SJCRH30 (cell line): Measurements from ENCODE around the gene CRACDL. TPM values are rescaled to one million over a fixed set of nuclear protein-coding genes. Genes with fewer than 3 reads are reported as not detected.

Experiments used
- DNase-seq, 2 experiments: peaks; one replicate each; pipeline ENCODE4 v3.0.0-alpha.2; 2015 to 2020
- H3K27ac ChIP-seq: fragments of 250-450 bp; sonication (Bioruptor Pico); 2 replicates; pipeline ENCODE4 v1.5.1; 2020; ENCODE audit warnings: mild to moderate bottlenecking, moderate library complexity
- H3K27me3 ChIP-seq: fragments of 250-450 bp; sonication (Bioruptor Pico); 2 replicates; pipeline ENCODE4 v1.5.1; 2020; ENCODE audit warnings: mild to moderate bottlenecking, moderate library complexity
- H3K36me3 ChIP-seq: fragments of 250-450 bp; sonication (Bioruptor Pico); 2 replicates; pipeline ENCODE4 v1.5.1; 2020; ENCODE audit warnings: mild to moderate bottlenecking, moderate library complexity
- H3K4me1 ChIP-seq: fragments of 250-450 bp; sonication (Bioruptor Pico); 2 replicates; pipeline ENCODE4 v1.5.1; 2020; ENCODE audit warnings: mild to moderate bottlenecking, moderate library complexity
- H3K4me3 ChIP-seq: fragments of 250-450 bp; sonication (Bioruptor Pico); 2 replicates; pipeline ENCODE4 v1.5.1; 2020; ENCODE audit warnings: mild to moderate bottlenecking, moderate library complexity
- H3K9me3 ChIP-seq: fragments of 250-450 bp; sonication (Bioruptor Pico); replicated peaks from 2 replicates; pipeline ENCODE4 v1.5.1; 2020; ENCODE audit warnings: mild to moderate bottlenecking, moderate library complexity
- total RNA-seq: library from RNA; depleted of rRNA; stranded (reverse); fragments of >200 nt; shearing (Covaris generic); gene quantifications from 2 replicates; pipeline ENCODE4 v1.2.3, GENCODE V29; 2014

Gene CRACDL
- total RNA-seq, 1 experiment from 2014 or later: not detected

DNA sequence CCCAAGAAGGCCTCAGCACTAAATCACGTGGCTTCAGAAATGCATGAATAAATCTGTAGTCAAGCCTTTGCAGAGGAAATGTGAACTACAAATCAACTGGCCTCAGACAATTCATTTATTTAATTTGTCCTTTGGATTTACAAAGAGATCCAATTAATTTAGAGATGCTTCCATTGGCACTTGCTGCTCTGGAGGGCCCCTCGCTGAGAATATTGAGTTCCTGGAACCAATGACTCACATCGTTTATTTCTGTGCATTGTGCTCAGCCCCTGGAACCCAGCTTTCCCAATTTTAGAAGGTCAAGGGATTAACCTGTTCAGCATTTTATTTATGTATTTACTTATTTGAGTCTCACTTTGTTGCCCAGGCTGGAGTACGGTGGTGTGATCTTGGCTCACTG, 157.9 kb downstream of the CRACDL start:
- no peak for DNase-seq
- H3K4me3 ChIP-seq: no peak overlapping the region
- no peaks in the 10 kb centered on the region for H3K27me3 ChIP-seq
- H3K36me3 ChIP-seq: no peaks in the 10 kb centered on the region
- H3K4me1 ChIP-seq: no peaks in the 10 kb centered on the region
- H3K9me3 ChIP-seq: no peaks in the 10 kb centered on the region
- no peak overlapping the region for H3K27ac ChIP-seq

GRCh38 chr2:98777710-98778109, 158.3 kb downstream of the CRACDL start:
- no peak overlapping the region for H3K27ac ChIP-seq
- H3K36me3 ChIP-seq: no peaks in the 10 kb centered on the region
- no peaks in the 10 kb centered on the region for H3K27me3 ChIP-seq
- no peak for DNase-seq
- no peaks in the 10 kb centered on the region for H3K4me1 ChIP-seq
- H3K9me3 ChIP-seq: no peaks in the 10 kb centered on the region
- H3K4me3 ChIP-seq: no peak overlapping the region

DNA sequence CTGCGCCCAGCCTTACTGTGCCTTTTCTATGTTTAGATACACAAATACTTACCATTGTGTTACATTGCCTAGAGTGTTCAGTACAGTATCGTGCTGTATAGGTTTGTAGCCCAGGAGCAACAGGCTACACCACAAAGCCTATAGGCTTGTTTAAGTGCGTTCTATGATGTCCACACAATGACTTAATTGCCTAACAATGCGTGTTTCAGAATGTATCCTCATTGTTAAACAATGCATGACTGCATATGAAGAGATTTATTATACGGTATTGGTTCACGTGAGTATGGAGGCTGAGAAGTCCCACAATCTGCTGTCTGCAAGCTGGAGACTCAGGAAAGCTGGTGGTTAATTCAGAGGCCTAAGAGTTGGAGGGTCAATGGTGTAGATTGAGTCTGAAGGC, 158.9 kb downstream of the CRACDL start:
- no peak for DNase-seq
- H3K4me1 ChIP-seq: no peaks in the 10 kb centered on the region
- no peaks in the 10 kb centered on the region for H3K27me3 ChIP-seq
- H3K9me3 ChIP-seq: no peaks in the 10 kb centered on the region
- H3K4me3 ChIP-seq: no peak overlapping the region
- H3K36me3 ChIP-seq: no peaks in the 10 kb centered on the region
- H3K27ac ChIP-seq: no peak overlapping the region

DNA sequence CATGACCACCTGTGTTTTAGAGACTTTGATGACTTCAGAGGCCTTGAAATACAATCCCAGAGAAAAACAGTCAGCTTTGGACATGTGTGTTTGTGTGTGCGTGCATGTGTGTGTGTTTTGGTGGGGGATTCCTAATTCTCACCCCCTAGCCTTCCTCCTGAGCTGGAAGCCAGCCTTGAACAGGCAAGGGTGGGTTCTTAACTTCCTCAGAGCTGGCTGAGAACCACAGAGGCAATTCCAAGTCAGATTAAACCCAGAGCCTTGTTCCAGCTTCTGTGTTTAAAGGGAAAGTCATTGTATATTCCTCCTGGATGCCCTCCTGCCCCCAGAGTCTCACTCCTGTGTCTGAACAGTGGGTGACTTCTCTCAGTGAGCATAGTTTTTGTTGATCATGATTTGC, 159.9 kb downstream of the CRACDL start:
- Histone ChIP-seq H3K27me3 (no peaks in the 10 kb centered on the region), H3K27ac (no peak overlapping the region), H3K4me3 (no peak overlapping the region), H3K36me3 (no peaks in the 10 kb centered on the region), H3K9me3 (no peaks in the 10 kb centered on the region), H3K4me1 (no peaks in the 10 kb centered on the region)
- DNase-seq: no peak

DNA sequence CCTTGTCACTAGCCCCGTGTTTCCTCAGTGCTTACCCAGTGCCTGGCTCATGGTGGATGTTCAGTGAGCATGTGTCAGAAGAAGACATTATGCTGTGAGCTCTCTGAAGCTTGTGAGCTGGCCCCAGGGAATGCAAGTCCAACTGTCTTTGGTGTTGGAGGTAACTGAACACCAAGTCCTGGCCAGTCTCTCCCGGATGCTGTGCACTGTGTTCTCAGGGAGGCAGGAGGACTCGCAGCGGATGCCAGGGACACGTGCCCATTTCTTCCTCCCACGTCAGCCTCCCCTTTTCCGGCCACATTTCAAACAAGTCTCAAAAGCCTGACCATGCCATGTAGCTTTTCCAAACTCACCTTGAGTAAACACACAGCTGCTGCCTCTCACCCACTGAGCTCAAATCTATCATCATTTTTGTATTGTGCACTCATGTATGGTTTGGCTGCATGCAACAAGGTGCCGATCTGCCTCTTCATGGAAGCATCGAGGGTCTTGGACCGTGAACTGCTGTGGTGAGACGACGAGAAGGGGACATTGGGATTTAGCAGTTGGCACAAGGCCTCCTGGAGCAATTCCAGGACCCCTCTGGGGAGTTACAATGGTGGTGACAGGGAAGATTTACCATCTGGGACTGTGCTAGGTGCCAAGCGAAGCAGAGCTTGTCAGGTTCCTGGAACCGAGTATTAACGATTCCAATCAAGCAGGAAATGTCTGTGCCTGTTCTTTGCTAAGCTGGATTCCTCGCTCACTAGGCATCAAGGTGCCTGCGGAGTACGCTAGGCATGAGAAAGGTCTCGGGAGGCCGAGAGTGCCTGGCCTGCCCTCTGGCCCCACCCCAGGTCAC, 160.7 kb downstream of the CRACDL start:
- Histone ChIP-seq H3K27ac (no peak overlapping the region), H3K4me3 (no peak overlapping the region), H3K4me1 (no peaks in the 10 kb centered on the region), H3K36me3 (no peaks in the 10 kb centered on the region), H3K27me3 (no peaks in the 10 kb centered on the region), H3K9me3 (no peaks in the 10 kb centered on the region)
- no peak for DNase-seq

GRCh38 chr2:98773907-98774306, 162.1 kb downstream of the CRACDL start:
- no peak for DNase-seq

GRCh38 chr2:98773169-98773568, 162.9 kb downstream of the CRACDL start:
- no peak for DNase-seq
- no peaks in the 10 kb centered on the region for H3K27me3 ChIP-seq
- no peaks in the 10 kb centered on the region for H3K36me3 ChIP-seq
- H3K4me3 ChIP-seq: no peak overlapping the region
- peaks cover 2% of the 10 kb centered on the region; the same call in 1 of the 2 replicates for H3K4me1 ChIP-seq
- no peak overlapping the region for H3K27ac ChIP-seq
- no peaks in the 10 kb centered on the region for H3K9me3 ChIP-seq

More at GRCh38 chr2:98773907-98774306, 162.1 kb downstream of the CRACDL start:
- no peaks in the 10 kb centered on the region for H3K9me3 ChIP-seq
- no peak overlapping the region for H3K27ac ChIP-seq
- no peak overlapping the region for H3K4me3 ChIP-seq
- H3K27me3 ChIP-seq: no peaks in the 10 kb centered on the region
- H3K36me3 ChIP-seq: no peaks in the 10 kb centered on the region
- H3K4me1 ChIP-seq: no peaks in the 10 kb centered on the region

DNA sequence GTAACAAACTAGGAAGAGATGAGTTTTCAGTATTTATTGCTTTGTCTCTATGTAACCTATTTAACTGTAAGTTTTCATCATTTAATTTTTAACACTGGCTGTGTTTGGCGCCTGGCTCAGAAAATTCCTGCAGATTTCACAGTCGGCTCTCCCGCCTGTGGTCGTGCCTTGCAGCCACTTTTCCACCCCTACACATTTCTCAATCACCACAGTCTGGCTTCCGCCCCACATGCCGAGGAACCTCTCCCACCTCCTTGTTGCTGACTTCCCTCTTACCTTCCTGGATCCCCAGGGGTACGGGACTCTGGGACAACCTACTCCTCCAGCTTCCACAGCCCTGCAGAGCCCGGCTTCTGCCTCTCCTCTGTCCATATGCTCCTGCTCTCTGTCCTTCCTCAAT, 163.5 kb downstream of the CRACDL start:
- H3K36me3 ChIP-seq: no peaks in the 10 kb centered on the region

DNA sequence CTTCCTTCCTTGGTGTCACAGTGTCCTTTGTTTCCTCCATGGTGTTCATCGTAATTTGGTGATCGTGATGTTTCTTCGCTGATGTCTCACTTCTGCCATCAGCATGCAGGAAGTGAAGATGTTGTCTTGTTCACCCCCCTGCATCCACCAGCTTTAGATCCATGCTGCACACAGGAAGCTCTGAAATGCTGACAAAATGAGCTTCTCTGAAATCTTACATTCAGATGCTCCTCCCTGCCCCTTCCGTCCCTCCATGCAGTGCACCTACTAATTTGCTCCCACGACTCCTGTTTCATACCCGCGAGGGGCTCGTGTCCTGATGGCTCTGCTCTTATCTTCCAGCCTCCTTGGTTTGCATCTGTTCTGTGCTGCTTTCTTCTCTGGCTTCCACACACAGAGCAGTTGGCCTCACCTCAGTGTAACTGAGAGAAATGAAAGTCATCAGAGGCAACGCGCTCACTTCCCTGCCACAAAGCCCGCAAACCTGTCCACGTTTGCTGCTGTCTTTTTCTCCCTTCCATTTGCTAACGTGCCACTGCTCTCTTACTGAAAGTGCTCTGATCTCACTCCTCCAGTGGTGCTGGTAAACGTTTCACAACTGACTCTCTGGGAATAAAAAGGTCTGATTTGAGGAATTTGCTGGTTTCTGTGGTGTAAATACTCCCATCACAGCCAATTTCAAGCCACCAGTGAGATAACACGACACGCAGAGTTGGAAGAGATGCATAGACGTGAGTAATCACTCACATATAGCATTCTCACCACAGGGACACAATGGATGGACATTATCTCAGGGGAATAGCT, 164.1 kb downstream of the CRACDL start:
- Histone ChIP-seq H3K27me3 (no peaks in the 10 kb centered on the region), H3K27ac (no peak overlapping the region), H3K36me3 (no peaks in the 10 kb centered on the region), H3K9me3 (no peaks in the 10 kb centered on the region), H3K4me3 (no peak overlapping the region), H3K4me1 (peaks cover 4% of the 10 kb centered on the region; the same call in 1 of the 2 replicates)
- DNase-seq: no peak

More for the DNA sequence above, 163.5 kb downstream of the CRACDL start:
- no peaks in the 10 kb centered on the region for H3K9me3 ChIP-seq
- DNase-seq: no peak
- H3K27me3 ChIP-seq: no peaks in the 10 kb centered on the region
- peaks cover 4% of the 10 kb centered on the region; the same call in 1 of the 2 replicates for H3K4me1 ChIP-seq
- H3K4me3 ChIP-seq: no peak overlapping the region
- H3K27ac ChIP-seq: no peak overlapping the region

- no peaks in the 10 kb centered on the region for H3K9me3 ChIP-seq
- H3K27ac ChIP-seq: no peak overlapping the region
- H3K4me3 ChIP-seq: no peak overlapping the region
- no peaks in the 10 kb centered on the region for H3K36me3 ChIP-seq
- H3K4me1 ChIP-seq: peaks cover 4% of the 10 kb centered on the region; the same call in 1 of the 2 replicates
- no peaks in the 10 kb centered on the region for H3K27me3 ChIP-seq
- DNase-seq: no peak
Measured at GRCh38 chr2:98771264-98771663, 164.8 kb downstream of the CRACDL start.

GRCh38 chr2:98769784-98770183, 166.2 kb downstream of the CRACDL start:
- Histone ChIP-seq H3K9me3 (no peaks in the 10 kb centered on the region), H3K4me1 (peaks cover 4% of the 10 kb centered on the region; the same call in 1 of the 2 replicates), H3K36me3 (no peaks in the 10 kb centered on the region), H3K4me3 (no peak overlapping the region), H3K27me3 (no peaks in the 10 kb centered on the region), H3K27ac (no peak overlapping the region)
- DNase-seq: no peak

GRCh38 chr2:98769114-98769476, 166.9 kb downstream of the CRACDL start:
- H3K4me3 ChIP-seq: no peak overlapping the region
- no peak for DNase-seq
- no peak overlapping the region for H3K27ac ChIP-seq
- no peaks in the 10 kb centered on the region for H3K36me3 ChIP-seq
- H3K9me3 ChIP-seq: no peaks in the 10 kb centered on the region
- H3K27me3 ChIP-seq: no peaks in the 10 kb centered on the region
- peaks cover 4% of the 10 kb centered on the region; the same call in 1 of the 2 replicates for H3K4me1 ChIP-seq

- H3K4me3 ChIP-seq: no peak overlapping the region
- H3K36me3 ChIP-seq: no peaks in the 10 kb centered on the region
- peak; percentile 16 to 49 for DNase-seq
- H3K9me3 ChIP-seq: no peaks in the 10 kb centered on the region
- no peak overlapping the region for H3K27ac ChIP-seq
- H3K27me3 ChIP-seq: no peaks in the 10 kb centered on the region
- peaks cover 4% of the 10 kb centered on the region; the same call in 1 of the 2 replicates for H3K4me1 ChIP-seq
Measured at GRCh38 chr2:98768384-98769113, 167.5 kb downstream of the CRACDL start.

DNA sequence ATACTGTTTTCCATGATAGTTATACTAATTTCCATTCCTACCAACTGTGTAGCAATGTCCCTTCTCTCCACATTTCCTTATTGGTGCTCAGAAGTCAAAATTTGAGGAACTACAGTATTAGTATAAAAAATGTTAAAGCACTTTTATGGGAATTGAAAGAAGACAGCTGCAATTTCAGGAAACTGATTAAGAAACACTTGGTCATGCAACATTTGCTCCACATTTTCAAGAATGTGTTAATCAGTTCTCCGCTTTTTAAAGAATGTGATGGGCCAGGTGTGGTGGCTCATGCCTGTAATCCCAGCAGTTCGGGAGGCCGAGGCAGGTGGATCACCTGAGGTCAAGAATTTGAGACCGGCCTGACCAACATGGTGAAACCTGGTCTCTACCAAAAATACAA, 171.5 kb downstream of the CRACDL start:
- H3K9me3 ChIP-seq: no peaks in the 10 kb centered on the region
- DNase-seq: no peak
- no peaks in the 10 kb centered on the region for H3K36me3 ChIP-seq

More for the DNA sequence above, 171.5 kb downstream of the CRACDL start:
- no peak overlapping the region for H3K4me3 ChIP-seq
- H3K27me3 ChIP-seq: no peaks in the 10 kb centered on the region
- no peak overlapping the region for H3K27ac ChIP-seq
- H3K4me1 ChIP-seq: peaks cover 4% of the 10 kb centered on the region; the same call in 1 of the 2 replicates
